IMR-90 (cell line): ENCODE measurements around the gene TTI1. TPM values are rescaled to one million over a fixed set of nuclear protein-coding genes. Genes with fewer than 3 reads are reported as not detected.

ENCODE experiments used
- ATAC-seq: fragments of 200-7000 bp; cut with Tn5 transposase; 2 replicates; pipeline ENCODE4 v1.9.1; 2020; ENCODE audit warnings: low read depth, mild to moderate bottlenecking, moderate library complexity
- BruUV-seq: library from RNA; stranded (reverse); fragments of 400-500 nt; replicated peaks from 2 replicates; lab custom pipeline; 2021; lab: Mats Ljungman, UMichigan
- CTCF ChIA-PET: fragments of 300-600 bp; formaldehyde crosslinking; extraction: SDS; loops from one replicate; lab custom pipeline; 2021; ENCODE audit warnings: antibody characterized with exemption; lab: Yijun Ruan, JAX
- POLR2A ChIA-PET: fragments of 300-600 bp; sonication (Branson Sonifier 250); formaldehyde crosslinking; loops from one replicate; lab custom pipeline; 2022; ENCODE audit warnings: antibody characterized with exemption; ENCODE audit not compliant: unreplicated experiment; lab: Charles Lee
- DNase-seq: peaks from one replicate; pipeline ENCODE4 v3.0.0; 2013
- H2AFZ ChIP-seq: replicated peaks from 2 replicates; pipeline ENCODE3; 2013; ENCODE audit warnings: low read length, mild to moderate bottlenecking; ENCODE audit not compliant: poor library complexity
- H2AK5ac ChIP-seq: 2 replicates; pipeline ENCODE4 v1.6.1; 2013; ENCODE audit warnings: low read depth, low read length, inconsistent platforms
- H2AK9ac ChIP-seq: replicated peaks from 2 replicates; pipeline ENCODE3; 2013; ENCODE audit warnings: mild to moderate bottlenecking, low read depth, low read length, moderate library complexity; ENCODE audit not compliant: poor library complexity
- H2BK120ac ChIP-seq: 2 replicates; pipeline ENCODE4 v1.6.1; 2013; ENCODE audit warnings: low read depth, low read length, inconsistent platforms
- H2BK15ac ChIP-seq: 3 replicates; pipeline ENCODE4 v1.6.1; 2013; ENCODE audit warnings: low read depth, low read length, inconsistent platforms
- H2BK20ac ChIP-seq: 2 replicates; pipeline ENCODE4 v1.6.1; 2013; ENCODE audit warnings: low read depth, mild to moderate bottlenecking, inconsistent platforms, low read length, moderate library complexity
- H2BK5ac ChIP-seq: 2 replicates; pipeline ENCODE4 v1.6.1; 2013; ENCODE audit warnings: mild to moderate bottlenecking, low read depth, low read length, inconsistent platforms; ENCODE audit not compliant: poor library complexity, severe bottlenecking
- H3K14ac ChIP-seq: replicated peaks from 2 replicates; pipeline ENCODE4 v1.6.1; 2013; ENCODE audit warnings: low read depth, low read length, inconsistent platforms
- H3K18ac ChIP-seq: 2 replicates; pipeline ENCODE4 v1.6.1; 2013; ENCODE audit warnings: low read depth, low read length, control low read depth
- H3K23ac ChIP-seq: 2 replicates; pipeline ENCODE4 v1.6.1; 2013; ENCODE audit warnings: low read depth, low read length, inconsistent platforms
- H3K27ac ChIP-seq: 2 replicates; pipeline ENCODE4 v1.5.1; 2013; ENCODE audit warnings: mild to moderate bottlenecking, control low read depth, low read length; ENCODE audit not compliant: insufficient read depth
- H3K27me3 ChIP-seq: 2 replicates; pipeline ENCODE4 v1.6.1; 2013; ENCODE audit warnings: low read length; ENCODE audit not compliant: control insufficient read depth, insufficient read depth
- H3K36me3 ChIP-seq: 2 replicates; pipeline ENCODE4 v1.6.1; 2013; ENCODE audit warnings: low read length, mixed read lengths; ENCODE audit not compliant: control insufficient read depth, insufficient read depth
- H3K4ac ChIP-seq: 2 replicates; pipeline ENCODE4 v1.6.1; 2013; ENCODE audit warnings: low read depth, low read length, inconsistent platforms
- H3K4me1 ChIP-seq: 2 replicates; pipeline ENCODE4 v1.6.1; 2013; ENCODE audit warnings: low read length, mixed read lengths; ENCODE audit not compliant: control insufficient read depth, insufficient read depth
- H3K4me2 ChIP-seq: 2 replicates; pipeline ENCODE4 v1.6.1; 2013; ENCODE audit warnings: low read depth, mild to moderate bottlenecking, control low read depth, low read length, moderate library complexity
- H3K4me3 ChIP-seq: 2 replicates; pipeline ENCODE4 v1.5.1; 2013; ENCODE audit warnings: low read depth, mild to moderate bottlenecking, control low read depth, low read length, moderate library complexity; ENCODE audit not compliant: insufficient read depth
- H3K56ac ChIP-seq: 2 replicates; pipeline ENCODE4 v1.6.1; 2013; ENCODE audit warnings: low read length, inconsistent platforms; ENCODE audit not compliant: insufficient read depth; ENCODE audit errors: extremely low read depth
- H3K79me1 ChIP-seq, 2 experiments: 2 replicates each; pipeline ENCODE4 v1.6.1; 2013; ENCODE audit warnings: low read length in 2 of 2, inconsistent platforms in 1 of 2, low read depth in 1 of 2
- H3K9ac ChIP-seq: 2 replicates; pipeline ENCODE4 v1.6.1; 2013; ENCODE audit warnings: low read depth, low read length, control low read depth
- H3K9me1 ChIP-seq: 2 replicates; pipeline ENCODE4 v1.6.1; 2013; ENCODE audit warnings: low read length, inconsistent platforms; ENCODE audit not compliant: insufficient read depth
- H3K9me3 ChIP-seq: 2 replicates; pipeline ENCODE4 v1.6.1; 2013; ENCODE audit warnings: low read length; ENCODE audit not compliant: control insufficient read depth, insufficient read depth
- H4K20me1 ChIP-seq: 2 replicates; pipeline ENCODE4 v1.6.1; 2013; ENCODE audit warnings: low read length, inconsistent platforms; ENCODE audit not compliant: insufficient read depth
- H4K5ac ChIP-seq: 2 replicates; pipeline ENCODE4 v1.6.1; 2013; ENCODE audit warnings: mild to moderate bottlenecking, low read depth, low read length, control low read depth
- H4K8ac ChIP-seq, 2 experiments: 2 replicates each; pipeline ENCODE4 v1.6.1; 2013; ENCODE audit warnings: low read depth in 2 of 2, low read length in 2 of 2, control low read depth in 1 of 2, inconsistent platforms in 1 of 2
- H4K91ac ChIP-seq: 2 replicates; pipeline ENCODE4 v1.6.1; 2013; ENCODE audit warnings: low read depth, low read length, inconsistent platforms; ENCODE audit not compliant: insufficient read depth
- BHLHE40 ChIP-seq: fragments of 150-350 bp; IDR thresholded peaks from 2 replicates; pipeline ENCODE4 v1.6.1; 2016; ENCODE audit warnings: mild to moderate bottlenecking, low read depth, low read length
- WGBS, 2 experiments: methylation state at CpG; one replicate each; pipeline versions ENCODE4 v1.1.5 to v1.1.7; 2013; ENCODE audit warnings: missing lambda C conversion rate in 2 of 2; ENCODE audit not compliant: insufficient read length in 1 of 2; ENCODE audit errors: extremely low coverage in 2 of 2; 5-methylcytosine and 5-hydroxymethylcytosine counted together
- dilution Hi-C: fragments of 300-500 bp; cut with HindIII; formaldehyde crosslinking; loops from one replicate; pipeline ENCODE4 v1.14.3; 2018; ENCODE audit warnings: low sequenced_read_pairs; ENCODE audit not compliant: unreplicated experiment
- in situ Hi-C: fragments of 300-500 bp; cut with MboI; formaldehyde crosslinking; loops from 3 replicates; pipeline ENCODE4 v1.14.3; 2019; ENCODE audit warnings: low sequenced_read_pairs, inconsistent platforms, mixed read lengths
- intact Hi-C: fragments of 100-400 bp; cut with micrococcal nuclease; formaldehyde crosslinking; loops from 2 replicates; pipeline ENCODE4 v1.10.0; 2022
- polyA plus RNA-seq, 3 experiments: library from polyadenylated mRNA; depleted of rRNA; stranded (reverse); fragments of >200 nt; gene quantifications; 2 replicates each; pipeline ENCODE4 v1.2.3, GENCODE V29; 2012; ENCODE audit warnings: low replicate concordance in 1 of 3
- total RNA-seq: library from RNA; depleted of rRNA; stranded (reverse); fragments of >200 nt; gene quantifications from 2 replicates; pipeline ENCODE4 v1.2.3, GENCODE V29; 2012

The TTI1 gene
- total and polyA plus RNA-seq, 2 of the 4 experiments (the other 2 are of a cell fraction): 12.5 to 17.6 TPM

DNA sequence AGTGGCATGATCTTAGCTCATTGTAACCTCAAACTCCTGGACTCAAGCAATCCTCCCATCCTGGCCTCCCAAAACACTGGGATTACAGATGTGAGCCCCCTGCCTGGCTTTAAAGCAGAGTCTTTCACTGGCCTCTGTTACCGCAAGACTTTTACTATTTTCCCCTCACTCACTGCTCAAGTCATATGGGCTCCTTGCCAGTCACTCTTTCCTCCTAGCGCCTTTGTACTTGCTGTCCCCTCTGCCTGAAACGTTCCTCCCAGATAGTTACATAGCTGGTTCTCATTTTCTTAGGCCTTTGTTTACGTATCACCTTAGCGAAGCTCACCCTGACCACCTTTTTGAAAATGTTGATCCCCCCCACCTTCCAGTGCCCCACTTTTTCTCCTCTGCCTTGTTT is 29.6 kb upstream of the TTI1 start:
- CTCF ChIA-PET: no interaction called here
- no peak overlapping the region for H2BK120ac ChIP-seq

More for the DNA sequence above, 29.6 kb upstream of the TTI1 start:
- H4K5ac ChIP-seq: no peak overlapping the region
- peaks cover 6% of the 10 kb centered on the region; the same call in 1 of the 2 replicates for H3K4me1 ChIP-seq
- intact Hi-C loops: no loop called here
- POLR2A ChIA-PET: no interaction called here
- no peak overlapping the region for H3K56ac ChIP-seq
- H2AFZ ChIP-seq: no peak overlapping the region
- no peak overlapping the region for H2AK5ac ChIP-seq
- WGBS, 2 experiments: 43% methylated on average over 4 of the region's 5 CpGs; no CpG with 5 or more reads in 1 of the 2 experiments
- H3K9ac ChIP-seq: no peak overlapping the region
- H2AK9ac ChIP-seq: no peak overlapping the region
- no peak overlapping the region for H4K91ac ChIP-seq
- no peak overlapping the region for H2BK20ac ChIP-seq
- no peaks in the 10 kb centered on the region for H4K20me1 ChIP-seq
- no peak overlapping the region for H3K4me3 ChIP-seq
- BruUV-seq: no TSS peak
- peaks cover 23 to 42% of the 10 kb centered on the region in 2 experiments; a peak in 3 of 4 replicates for H3K79me1 ChIP-seq
- no peak overlapping the region for H3K23ac ChIP-seq
- H4K8ac ChIP-seq: no peak overlapping the region
- no peak overlapping the region for H3K4ac ChIP-seq
- no peak for TF ChIP-seq BHLHE40
- no peak overlapping the region for H3K27ac ChIP-seq
- peaks cover 8% of the 10 kb centered on the region for H3K9me1 ChIP-seq
- no peak overlapping the region for H3K18ac ChIP-seq
- H3K4me2 ChIP-seq: no peak overlapping the region
- no peak for DNase-seq
- H3K9me3 ChIP-seq: no peaks in the 10 kb centered on the region
- H3K27me3 ChIP-seq: no peaks in the 10 kb centered on the region
- ATAC-seq: no peak
- peaks cover 50% of the 10 kb centered on the region for H3K36me3 ChIP-seq
- no peak overlapping the region for H2BK5ac ChIP-seq
- H3K14ac ChIP-seq: no peak overlapping the region
- dilution Hi-C loops: no loop called here
- in situ Hi-C loops: loop anchor here (10.0 kb wide), 1 partner anchor 242 kb away; the partner anchor contains the start of gene BPI
- H2BK15ac ChIP-seq: no peak overlapping the region
